Measurements from ENCODE around the gene NXPE1. TPM values are rescaled to one million over a fixed set of nuclear protein-coding genes. Genes with fewer than 3 reads are reported as not detected.

Gene NXPE1
- total and polyA plus RNA-seq, 2 experiments from 2014 or later: not detected

DNA sequence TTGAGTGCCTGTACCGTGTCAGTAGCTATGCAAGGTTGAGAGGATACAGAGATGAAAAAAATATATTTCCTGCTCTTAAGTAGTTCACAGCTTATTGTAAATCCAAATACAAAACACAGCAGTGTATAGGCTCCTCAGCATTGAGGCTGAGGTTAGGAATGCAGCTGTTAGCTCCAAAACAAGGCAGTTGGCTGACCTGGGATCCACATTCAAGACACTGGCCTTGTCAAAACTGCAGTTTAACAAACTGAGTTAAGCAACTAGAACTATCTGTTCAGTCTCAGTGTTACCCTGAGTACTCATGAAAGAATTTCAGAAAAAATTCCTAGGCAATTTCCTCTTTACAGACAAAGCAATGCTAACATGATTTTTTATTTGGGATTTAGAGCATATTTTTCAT, 77.6 kb downstream of the NXPE1 start:
- TF ChIP-seq, protein P1, sequence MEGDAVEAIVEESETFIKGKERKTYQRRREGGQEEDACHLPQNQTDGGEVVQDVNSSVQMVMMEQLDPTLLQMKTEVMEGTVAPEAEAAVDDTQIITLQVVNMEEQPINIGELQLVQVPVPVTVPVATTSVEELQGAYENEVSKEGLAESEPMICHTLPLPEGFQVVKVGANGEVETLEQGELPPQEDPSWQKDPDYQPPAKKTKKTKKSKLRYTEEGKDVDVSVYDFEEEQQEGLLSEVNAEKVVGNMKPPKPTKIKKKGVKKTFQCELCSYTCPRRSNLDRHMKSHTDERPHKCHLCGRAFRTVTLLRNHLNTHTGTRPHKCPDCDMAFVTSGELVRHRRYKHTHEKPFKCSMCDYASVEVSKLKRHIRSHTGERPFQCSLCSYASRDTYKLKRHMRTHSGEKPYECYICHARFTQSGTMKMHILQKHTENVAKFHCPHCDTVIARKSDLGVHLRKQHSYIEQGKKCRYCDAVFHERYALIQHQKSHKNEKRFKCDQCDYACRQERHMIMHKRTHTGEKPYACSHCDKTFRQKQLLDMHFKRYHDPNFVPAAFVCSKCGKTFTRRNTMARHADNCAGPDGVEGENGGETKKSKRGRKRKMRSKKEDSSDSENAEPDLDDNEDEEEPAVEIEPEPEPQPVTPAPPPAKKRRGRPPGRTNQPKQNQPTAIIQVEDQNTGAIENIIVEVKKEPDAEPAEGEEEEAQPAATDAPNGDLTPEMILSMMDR (IDR thresholded peaks at IDR 0.05; ENCODE audit: low read depth, low read length): no peak
- Histone ChIP-seq H3K27ac (no peak overlapping the region), H3K27me3 (no peaks in the 10 kb centered on the region), H3K9me3 (ENCODE audit: low read depth) (no peaks in the 10 kb centered on the region), H3K4me1 (ENCODE audit: low read depth) (no peaks in the 10 kb centered on the region), H3K4me3 (no peak overlapping the region), H3K36me3 (no peaks in the 10 kb centered on the region)
- DNase-seq (ENCODE audit: low read depth in 1 of 2, low spot score in 1 of 2): peak in 1 of 2 donors; percentile 12

GRCh38 chr11:114479331-114479730, 80.3 kb downstream of the NXPE1 start:
- TF ChIP-seq, protein P1 (IDR thresholded peaks at IDR 0.05; ENCODE audit: low read depth, low read length): no peak
- no peaks in the 10 kb centered on the region for H3K4me1 ChIP-seq (ENCODE audit: low read depth)
- no peaks in the 10 kb centered on the region for H3K36me3 ChIP-seq
- H3K9me3 ChIP-seq (ENCODE audit: low read depth): no peaks in the 10 kb centered on the region
- no peaks in the 10 kb centered on the region for H3K27me3 ChIP-seq
- DNase-seq (ENCODE audit: low read depth in 1 of 2, low spot score in 1 of 2): no peak
- H3K4me3 ChIP-seq: no peak overlapping the region
- H3K27ac ChIP-seq: no peak overlapping the region

DNA sequence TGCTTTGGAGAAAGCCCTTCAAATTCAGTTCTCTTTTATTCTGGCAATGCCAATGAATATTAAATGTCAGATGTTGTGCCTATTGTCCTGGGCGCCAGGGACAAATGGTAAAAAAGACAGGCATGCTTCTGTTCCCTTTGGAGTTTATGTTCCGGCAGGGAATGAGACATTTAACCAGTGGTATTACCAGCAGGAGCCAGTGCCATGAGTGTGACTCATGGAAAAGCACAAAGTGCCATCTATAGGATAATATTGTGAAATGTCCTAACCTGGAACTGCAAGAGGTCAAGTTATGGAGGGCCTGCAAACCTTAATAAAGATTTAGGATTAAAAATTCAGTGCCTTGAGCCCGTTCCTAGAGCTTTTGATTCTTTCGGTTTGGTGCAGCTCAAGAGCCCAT, 80.9 kb downstream of the NXPE1 start:
- Histone ChIP-seq H3K27ac (no peak overlapping the region), H3K9me3 (ENCODE audit: low read depth) (no peaks in the 10 kb centered on the region)
- DNase-seq (ENCODE audit: low read depth in 1 of 2, low spot score in 1 of 2): peak in 1 of 2 donors; percentile 26

DNA sequence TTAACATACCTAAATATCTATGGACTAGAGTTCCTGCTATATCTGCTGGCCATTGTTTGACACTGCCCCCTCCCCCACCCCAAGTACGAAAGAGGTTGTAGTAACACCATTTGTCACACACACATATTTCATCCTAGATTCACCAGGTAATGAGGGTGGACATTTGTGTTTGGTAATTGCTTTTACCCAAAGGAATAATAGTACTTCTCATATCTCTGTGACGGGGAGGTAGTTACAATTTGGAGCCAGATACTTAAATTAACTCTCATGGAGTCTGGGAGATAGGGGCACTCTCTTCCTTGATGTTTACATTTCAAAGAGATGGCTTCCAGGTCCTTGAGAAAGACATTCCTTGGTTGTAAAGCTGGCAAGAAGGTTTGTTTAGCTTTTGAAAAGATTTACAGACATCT, 81.7 kb downstream of the NXPE1 start:
- Histone ChIP-seq H3K36me3 (no peaks in the 10 kb centered on the region), H3K4me3 (no peak overlapping the region), H3K27ac (no peak overlapping the region), H3K4me1 (ENCODE audit: low read depth) (no peaks in the 10 kb centered on the region), H3K9me3 (ENCODE audit: low read depth) (no peaks in the 10 kb centered on the region), H3K27me3 (no peaks in the 10 kb centered on the region)
- TF ChIP-seq, protein P1 (IDR thresholded peaks at IDR 0.05; ENCODE audit: low read depth, low read length): no peak
- no peak for DNase-seq (ENCODE audit: low read depth in 1 of 2, low spot score in 1 of 2)

More for the DNA sequence above, 80.9 kb downstream of the NXPE1 start:
- Histone ChIP-seq H3K36me3 (no peaks in the 10 kb centered on the region), H3K4me3 (no peak overlapping the region), H3K4me1 (ENCODE audit: low read depth) (no peaks in the 10 kb centered on the region), H3K27me3 (no peaks in the 10 kb centered on the region)
- TF ChIP-seq, protein P1 (IDR thresholded peaks at IDR 0.05; ENCODE audit: low read depth, low read length): no peak

- TF ChIP-seq, protein P1 (IDR thresholded peaks at IDR 0.05; ENCODE audit: low read depth, low read length): no peak
- Histone ChIP-seq H3K4me1 (ENCODE audit: low read depth) (no peaks in the 10 kb centered on the region), H3K36me3 (no peaks in the 10 kb centered on the region), H3K4me3 (no peak overlapping the region), H3K9me3 (ENCODE audit: low read depth) (no peaks in the 10 kb centered on the region), H3K27me3 (no peaks in the 10 kb centered on the region), H3K27ac (no peak overlapping the region)
- no peak for DNase-seq (ENCODE audit: low read depth in 1 of 2, low spot score in 1 of 2)
Observed at GRCh38 chr11:114472661-114473060, 87.0 kb downstream of the NXPE1 start.

Other genes with a start within 250 kb of the NXPE1 start
- 10.5 and 21.7 TPM in 2 replicates for gene C11orf71, start 159.4 kb downstream of the NXPE1 start, total RNA-seq
- 16.7 TPM in 2 replicates for gene C11orf71, start 159.4 kb downstream of the NXPE1 start, polyA plus RNA-seq
- gene RBM7, start 159.2 kb downstream of the NXPE1 start, total RNA-seq: 20.6 and 43.5 TPM in 2 replicates
- gene RBM7, start 159.2 kb downstream of the NXPE1 start, polyA plus RNA-seq: 35.2 and 48.0 TPM in 2 replicates
- gene REXO2, start 120.4 kb downstream of the NXPE1 start, total RNA-seq: 58.9 and 62.8 TPM in 2 replicates
- 92.9 and 108 TPM in 2 replicates for gene REXO2, start 120.4 kb downstream of the NXPE1 start, polyA plus RNA-seq
- gene NXPE4, start 35.9 kb upstream of the NXPE1 start, total RNA-seq: not detected in 2 replicates
- not detected in 2 replicates for gene NXPE4, start 35.9 kb upstream of the NXPE1 start, polyA plus RNA-seq
- gene NXPE2, start 118.6 kb upstream of the NXPE1 start, total RNA-seq: 0.18 and 0.48 TPM in 2 replicates
- gene NXPE2, start 118.6 kb upstream of the NXPE1 start, polyA plus RNA-seq: 0.10 and 0.12 TPM in 2 replicates

Measured in cardiac muscle cell (in vitro differentiated cells and primary cell).